IMR-90 (cell line): ENCODE measurements around the gene KCNMA1. TPM values are rescaled to one million over a fixed set of nuclear protein-coding genes. Genes with fewer than 3 reads are reported as not detected.

Experiments
- ATAC-seq: fragments of 200-7000 bp; cut with Tn5 transposase; 2 replicates; pipeline ENCODE4 v1.9.1; 2020; ENCODE audit warnings: low read depth, mild to moderate bottlenecking, moderate library complexity
- BruUV-seq: library from RNA; stranded (reverse); fragments of 400-500 nt; replicated peaks from 2 replicates; lab custom pipeline; 2021; lab: Mats Ljungman, UMichigan
- CTCF ChIA-PET: fragments of 300-600 bp; formaldehyde crosslinking; extraction: SDS; loops from one replicate; lab custom pipeline; 2021; ENCODE audit warnings: antibody characterized with exemption; lab: Yijun Ruan, JAX
- POLR2A ChIA-PET: fragments of 300-600 bp; sonication (Branson Sonifier 250); formaldehyde crosslinking; loops from one replicate; lab custom pipeline; 2022; ENCODE audit warnings: antibody characterized with exemption; ENCODE audit not compliant: unreplicated experiment; lab: Charles Lee
- DNase-seq: peaks from one replicate; pipeline ENCODE4 v3.0.0; 2013
- H2AFZ ChIP-seq: replicated peaks from 2 replicates; pipeline ENCODE3; 2013; ENCODE audit warnings: low read length, mild to moderate bottlenecking; ENCODE audit not compliant: poor library complexity
- H2AK5ac ChIP-seq: 2 replicates; pipeline ENCODE4 v1.6.1; 2013; ENCODE audit warnings: low read depth, low read length, inconsistent platforms
- H2AK9ac ChIP-seq: replicated peaks from 2 replicates; pipeline ENCODE3; 2013; ENCODE audit warnings: mild to moderate bottlenecking, low read depth, low read length, moderate library complexity; ENCODE audit not compliant: poor library complexity
- H2BK120ac ChIP-seq: 2 replicates; pipeline ENCODE4 v1.6.1; 2013; ENCODE audit warnings: low read depth, low read length, inconsistent platforms
- H2BK15ac ChIP-seq: 3 replicates; pipeline ENCODE4 v1.6.1; 2013; ENCODE audit warnings: low read depth, low read length, inconsistent platforms
- H2BK20ac ChIP-seq: 2 replicates; pipeline ENCODE4 v1.6.1; 2013; ENCODE audit warnings: low read depth, mild to moderate bottlenecking, inconsistent platforms, low read length, moderate library complexity
- H2BK5ac ChIP-seq: 2 replicates; pipeline ENCODE4 v1.6.1; 2013; ENCODE audit warnings: mild to moderate bottlenecking, low read depth, low read length, inconsistent platforms; ENCODE audit not compliant: poor library complexity, severe bottlenecking
- H3K14ac ChIP-seq: replicated peaks from 2 replicates; pipeline ENCODE4 v1.6.1; 2013; ENCODE audit warnings: low read depth, low read length, inconsistent platforms
- H3K18ac ChIP-seq: 2 replicates; pipeline ENCODE4 v1.6.1; 2013; ENCODE audit warnings: low read depth, low read length, control low read depth
- H3K23ac ChIP-seq: 2 replicates; pipeline ENCODE4 v1.6.1; 2013; ENCODE audit warnings: low read depth, low read length, inconsistent platforms
- H3K27ac ChIP-seq: 2 replicates; pipeline ENCODE4 v1.5.1; 2013; ENCODE audit warnings: mild to moderate bottlenecking, control low read depth, low read length; ENCODE audit not compliant: insufficient read depth
- H3K27me3 ChIP-seq: 2 replicates; pipeline ENCODE4 v1.6.1; 2013; ENCODE audit warnings: low read length; ENCODE audit not compliant: control insufficient read depth, insufficient read depth
- H3K36me3 ChIP-seq: 2 replicates; pipeline ENCODE4 v1.6.1; 2013; ENCODE audit warnings: low read length, mixed read lengths; ENCODE audit not compliant: control insufficient read depth, insufficient read depth
- H3K4ac ChIP-seq: 2 replicates; pipeline ENCODE4 v1.6.1; 2013; ENCODE audit warnings: low read depth, low read length, inconsistent platforms
- H3K4me1 ChIP-seq: 2 replicates; pipeline ENCODE4 v1.6.1; 2013; ENCODE audit warnings: low read length, mixed read lengths; ENCODE audit not compliant: control insufficient read depth, insufficient read depth
- H3K4me2 ChIP-seq: 2 replicates; pipeline ENCODE4 v1.6.1; 2013; ENCODE audit warnings: low read depth, mild to moderate bottlenecking, control low read depth, low read length, moderate library complexity
- H3K4me3 ChIP-seq: 2 replicates; pipeline ENCODE4 v1.5.1; 2013; ENCODE audit warnings: low read depth, mild to moderate bottlenecking, control low read depth, low read length, moderate library complexity; ENCODE audit not compliant: insufficient read depth
- H3K56ac ChIP-seq: 2 replicates; pipeline ENCODE4 v1.6.1; 2013; ENCODE audit warnings: low read length, inconsistent platforms; ENCODE audit not compliant: insufficient read depth; ENCODE audit errors: extremely low read depth
- H3K79me1 ChIP-seq, 2 experiments: 2 replicates each; pipeline ENCODE4 v1.6.1; 2013; ENCODE audit warnings: low read length in 2 of 2, inconsistent platforms in 1 of 2, low read depth in 1 of 2
- H3K9ac ChIP-seq: 2 replicates; pipeline ENCODE4 v1.6.1; 2013; ENCODE audit warnings: low read depth, low read length, control low read depth
- H3K9me1 ChIP-seq: 2 replicates; pipeline ENCODE4 v1.6.1; 2013; ENCODE audit warnings: low read length, inconsistent platforms; ENCODE audit not compliant: insufficient read depth
- H3K9me3 ChIP-seq: 2 replicates; pipeline ENCODE4 v1.6.1; 2013; ENCODE audit warnings: low read length; ENCODE audit not compliant: control insufficient read depth, insufficient read depth
- H4K20me1 ChIP-seq: 2 replicates; pipeline ENCODE4 v1.6.1; 2013; ENCODE audit warnings: low read length, inconsistent platforms; ENCODE audit not compliant: insufficient read depth
- H4K5ac ChIP-seq: 2 replicates; pipeline ENCODE4 v1.6.1; 2013; ENCODE audit warnings: mild to moderate bottlenecking, low read depth, low read length, control low read depth
- H4K8ac ChIP-seq, 2 experiments: 2 replicates each; pipeline ENCODE4 v1.6.1; 2013; ENCODE audit warnings: low read depth in 2 of 2, low read length in 2 of 2, control low read depth in 1 of 2, inconsistent platforms in 1 of 2
- H4K91ac ChIP-seq: 2 replicates; pipeline ENCODE4 v1.6.1; 2013; ENCODE audit warnings: low read depth, low read length, inconsistent platforms; ENCODE audit not compliant: insufficient read depth
- BHLHE40 ChIP-seq: fragments of 150-350 bp; IDR thresholded peaks from 2 replicates; pipeline ENCODE4 v1.6.1; 2016; ENCODE audit warnings: mild to moderate bottlenecking, low read depth, low read length
- CEBPB ChIP-seq: IDR thresholded peaks from 2 replicates; pipeline ENCODE4 v1.6.1; 2012; ENCODE audit warnings: low read depth, low read length, improper control_type of control experiment
- FOS ChIP-seq: fragments of 150-350 bp; IDR thresholded peaks from 2 replicates; pipeline ENCODE4 v1.6.1; 2016; ENCODE audit warnings: low read depth, low read length
- MXI1 ChIP-seq: IDR thresholded peaks from 2 replicates; pipeline ENCODE4 v1.6.1; 2012; ENCODE audit warnings: low read depth, mild to moderate bottlenecking, low read length, moderate library complexity, borderline replicate concordance
- POLR2A ChIP-seq: IDR thresholded peaks from 2 replicates; pipeline ENCODE4 v1.6.1; 2012; ENCODE audit warnings: mild to moderate bottlenecking, low read depth, low read length
- RCOR1 ChIP-seq: IDR thresholded peaks from 2 replicates; pipeline ENCODE4 v1.6.1; 2012; ENCODE audit warnings: mild to moderate bottlenecking, low read length, improper control_type of control experiment; ENCODE audit not compliant: insufficient replicate concordance
- RFX5 ChIP-seq: IDR thresholded peaks from 2 replicates; pipeline ENCODE4 v1.8.0; 2012; ENCODE audit warnings: low read depth, mild to moderate bottlenecking, low read length, moderate library complexity
- SMC3 ChIP-seq: fragments of 150-350 bp; IDR thresholded peaks from 2 replicates; pipeline ENCODE4 v1.6.1; 2016; ENCODE audit warnings: low read depth, mild to moderate bottlenecking, antibody characterized with exemption, low read length, moderate library complexity
- WGBS, 2 experiments: methylation state at CpG; one replicate each; pipeline versions ENCODE4 v1.1.5 to v1.1.7; 2013; ENCODE audit warnings: missing lambda C conversion rate in 2 of 2; ENCODE audit not compliant: insufficient read length in 1 of 2; ENCODE audit errors: extremely low coverage in 2 of 2; 5-methylcytosine and 5-hydroxymethylcytosine counted together
- dilution Hi-C: fragments of 300-500 bp; cut with HindIII; formaldehyde crosslinking; loops from one replicate; pipeline ENCODE4 v1.14.3; 2018; ENCODE audit warnings: low sequenced_read_pairs; ENCODE audit not compliant: unreplicated experiment
- in situ Hi-C: fragments of 300-500 bp; cut with MboI; formaldehyde crosslinking; loops from 3 replicates; pipeline ENCODE4 v1.14.3; 2019; ENCODE audit warnings: low sequenced_read_pairs, inconsistent platforms, mixed read lengths
- intact Hi-C: fragments of 100-400 bp; cut with micrococcal nuclease; formaldehyde crosslinking; loops from 2 replicates; pipeline ENCODE4 v1.10.0; 2022
- polyA plus RNA-seq, 3 experiments: library from polyadenylated mRNA; depleted of rRNA; stranded (reverse); fragments of >200 nt; gene quantifications; 2 replicates each; pipeline ENCODE4 v1.2.3, GENCODE V29; 2012; ENCODE audit warnings: low replicate concordance in 1 of 3
- total RNA-seq: library from RNA; depleted of rRNA; stranded (reverse); fragments of >200 nt; gene quantifications from 2 replicates; pipeline ENCODE4 v1.2.3, GENCODE V29; 2012
- TF ChIP-seq, protein P1 (sequence below): fragments of 150-350 bp; IDR thresholded peaks from 2 replicates; pipeline ENCODE4 v1.6.1; 2016; ENCODE audit warnings: low read depth, mild to moderate bottlenecking, low read length, moderate library complexity, borderline replicate concordance

Gene KCNMA1
- total and polyA plus RNA-seq, 2 of the 4 experiments (the other 2 are of a cell fraction), result 25.6 to 29.6 TPM

DNA sequence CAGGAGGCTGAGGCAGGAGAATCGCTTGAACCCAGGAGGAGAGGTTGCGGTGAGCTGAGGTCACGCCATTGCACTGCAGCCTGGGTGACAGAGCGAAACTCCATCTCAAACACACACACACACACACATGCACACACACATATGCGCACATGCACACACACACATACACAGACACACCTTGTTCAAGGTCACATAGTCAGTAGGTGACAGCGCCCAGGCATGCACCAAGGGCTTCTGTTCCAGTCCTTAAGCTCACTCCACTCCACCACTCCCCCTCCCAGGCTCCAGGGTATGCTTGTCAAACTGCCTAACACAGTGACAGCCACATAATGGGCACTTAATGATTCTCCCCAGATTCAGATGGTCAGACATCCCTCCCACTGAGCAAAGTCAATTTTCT lies 37.0 kb downstream of the KCNMA1 start:
- Histone ChIP-seq H4K91ac (peak overlapping the region; percentile 41), H4K8ac (peak overlapping the region in 1 of 2 experiments; percentile 0; a peak in 1 of 4 replicates), H3K27me3 (no peaks in the 10 kb centered on the region), H2BK5ac (no peak overlapping the region), H3K9me3 (no peaks in the 10 kb centered on the region), H3K9me1 (peaks cover 30% of the 10 kb centered on the region), H3K27ac (no peak overlapping the region), H4K20me1 (no peaks in the 10 kb centered on the region), H2AK9ac (no peak overlapping the region), H2AK5ac (peak overlapping the region; percentile 81), H3K18ac (peak overlapping the region; percentile 19; the same call in 1 of the 2 replicates), H3K56ac (no peak overlapping the region), H3K9ac (no peak overlapping the region), H3K36me3 (no peaks in the 10 kb centered on the region), H2BK20ac (peak overlapping the region; percentile 70), H3K4me1 (peaks cover 27% of the 10 kb centered on the region), H3K23ac (no peak overlapping the region), H3K14ac (peak overlapping the region; percentile 62; the same call in 1 of the 2 replicates), H3K79me1 (peaks cover 0 to 26% of the 10 kb centered on the region in 2 experiments; a peak in 2 of 4 replicates), H3K4me3 (no peak overlapping the region), H3K4ac (peak overlapping the region; percentile 56), H2BK15ac (peak overlapping the region; percentile 66; the same call in 1 of the 3 replicates), H2AFZ (no peak overlapping the region), H2BK120ac (peak overlapping the region; percentile 81; the same call in 1 of the 2 replicates), H3K4me2 (no peak overlapping the region), H4K5ac (0 out of 2 replicates have a peak overlapping the region, but pooled peaks have one; percentile 17)
- intact Hi-C loops (loop anchor here (10.0 kb wide), 1 partner anchor 206 kb away; no protein-coding TSS in a partner anchor), dilution Hi-C loops (no loop called here), in situ Hi-C loops (no loop called here)
- TF ChIP-seq FOS (no peak), RCOR1 (no peak), MXI1 (no peak), CEBPB (no peak), SMC3 (no peak), POLR2A (no peak), BHLHE40 (no peak), RFX5 (no peak)
- TF ChIP-seq, protein P1, sequence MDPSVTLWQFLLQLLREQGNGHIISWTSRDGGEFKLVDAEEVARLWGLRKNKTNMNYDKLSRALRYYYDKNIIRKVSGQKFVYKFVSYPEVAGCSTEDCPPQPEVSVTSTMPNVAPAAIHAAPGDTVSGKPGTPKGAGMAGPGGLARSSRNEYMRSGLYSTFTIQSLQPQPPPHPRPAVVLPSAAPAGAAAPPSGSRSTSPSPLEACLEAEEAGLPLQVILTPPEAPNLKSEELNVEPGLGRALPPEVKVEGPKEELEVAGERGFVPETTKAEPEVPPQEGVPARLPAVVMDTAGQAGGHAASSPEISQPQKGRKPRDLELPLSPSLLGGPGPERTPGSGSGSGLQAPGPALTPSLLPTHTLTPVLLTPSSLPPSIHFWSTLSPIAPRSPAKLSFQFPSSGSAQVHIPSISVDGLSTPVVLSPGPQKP, result no peak
- DNase-seq, result no peak
- ChIA-PET POLR2A (no interaction called here), CTCF (no interaction called here)
- ATAC-seq, result no peak
- WGBS, 2 experiments, result 94% methylated on average over 5 of the region's 6 CpGs; no CpG with 5 or more reads in 1 of the 2 experiments
- no TSS peak for BruUV-seq
